ENCODE results near the gene ABCB8. TPM values are rescaled to one million over a fixed set of nuclear protein-coding genes. Genes with fewer than 3 reads are reported as not detected.

ABCB8 gene
- polyA plus RNA-seq, 4 donors: 15.5 to 34.4 (median 27.2) TPM

GRCh38 chr7:151082141-151083070 is 54.2 kb downstream of the ABCB8 start:
- DNase-seq (ENCODE audit: low read depth in 4 of 4, low spot score in 2 of 4): no peak

DNA sequence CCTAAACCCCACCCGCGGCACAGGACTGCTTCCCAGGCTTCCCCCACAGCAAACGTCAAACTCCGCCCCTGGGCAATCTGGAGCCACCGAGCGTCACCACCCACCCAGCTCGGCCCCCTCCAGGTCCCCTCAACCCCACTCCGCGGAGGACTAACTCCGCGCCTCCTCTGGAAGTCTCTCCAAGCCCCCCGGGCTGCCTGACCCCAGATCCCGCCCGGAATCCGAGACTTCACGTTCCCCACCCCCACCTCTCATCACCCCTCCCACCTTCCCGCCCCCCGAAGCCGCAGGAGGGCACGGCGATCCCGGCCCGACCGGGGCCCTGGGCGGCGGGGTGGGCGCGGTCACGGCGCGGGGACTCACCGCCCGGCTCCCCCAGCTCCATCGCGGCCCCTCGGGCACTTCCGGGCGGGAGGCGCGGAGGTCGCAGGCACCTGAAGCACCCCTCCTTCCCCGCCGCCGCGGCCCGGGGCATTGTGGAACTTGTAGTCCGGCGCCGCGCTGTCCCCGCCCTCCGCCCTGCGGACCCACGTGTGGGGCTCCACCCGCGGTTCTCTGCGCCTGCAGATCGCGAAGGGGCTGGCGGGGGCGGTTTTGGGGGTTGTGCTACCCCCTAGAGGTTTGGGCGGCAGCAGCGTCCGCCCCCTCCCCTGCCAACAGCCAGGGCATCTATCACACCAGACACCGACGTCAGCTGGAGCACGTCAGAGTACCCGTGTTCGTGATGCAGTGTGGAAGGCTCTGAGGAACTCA is 55.0 kb downstream of the ABCB8 start, which contains the start of gene TMUB1:
Gene TMUB1, minus strand, starts transcription at position 423 of the 753 bp plus-strand sequence. CDS start 930 bp downstream, outside the sequence.
- DNase-seq (ENCODE audit: low read depth in 4 of 4, low spot score in 2 of 4): no peak

- DNase-seq (ENCODE audit: low read depth in 4 of 4, low spot score in 2 of 4): no peak
Measured at GRCh38 chr7:151083824-151084160, 55.5 kb downstream of the ABCB8 start.

- DNase-seq (ENCODE audit: low read depth in 4 of 4, low spot score in 2 of 4): no peak
Measured at GRCh38 chr7:151085329-151085690, 57.1 kb downstream of the ABCB8 start.

DNA sequence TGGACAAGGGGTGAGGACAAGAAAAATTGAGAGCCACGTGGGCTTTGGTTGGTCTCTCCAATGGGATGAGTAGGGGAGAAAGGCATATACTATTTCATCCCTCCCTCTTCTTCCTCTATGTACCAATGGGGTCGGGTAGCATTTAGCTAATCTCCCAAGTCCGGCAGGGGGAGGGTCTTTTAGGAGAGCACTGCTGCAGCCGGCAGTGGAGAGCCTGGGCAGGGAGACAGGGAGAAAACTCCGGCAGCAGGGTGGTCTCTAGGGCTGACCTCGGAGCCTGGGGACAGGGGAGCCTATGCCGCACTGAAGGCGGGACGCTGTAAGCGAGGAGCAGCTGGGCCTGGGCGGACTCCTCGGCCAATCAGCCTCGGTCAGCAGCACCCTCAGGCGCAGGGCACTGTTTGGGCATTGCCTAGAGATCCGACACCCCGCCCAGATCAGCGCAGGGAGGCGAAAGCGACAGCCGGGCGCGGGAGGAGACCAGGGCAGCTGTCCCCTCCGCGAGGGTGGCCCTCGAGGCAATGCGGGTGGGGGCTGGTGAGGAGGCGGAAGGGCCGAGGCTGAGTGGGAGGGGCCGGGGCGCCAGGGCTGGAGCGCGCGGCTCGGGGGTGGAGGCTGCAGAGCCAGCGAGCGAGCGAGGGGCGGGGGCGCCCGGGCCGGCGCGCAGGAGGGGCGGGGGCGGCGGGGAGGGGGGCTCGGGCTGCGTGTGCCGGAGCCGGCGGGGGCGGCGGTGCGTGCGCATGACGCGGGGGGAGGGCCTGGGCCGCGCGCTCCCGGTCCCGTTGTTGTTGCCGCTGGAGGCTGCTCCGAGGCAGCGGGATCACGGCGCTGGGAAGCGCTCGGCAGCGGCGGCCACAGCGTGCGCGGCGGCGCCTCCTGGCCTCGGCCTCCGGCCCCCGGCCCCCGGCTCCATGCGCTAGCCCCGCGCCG is 57.7 kb downstream of the ABCB8 start, which contains the start of gene AGAP3:
Gene AGAP3, plus strand, starts transcription at position 785 of the 930 bp plus-strand sequence. CDS start 267 bp downstream, outside the sequence.
- peak in 1 of 4 donors; percentile 77 for DNase-seq (ENCODE audit: low read depth in 4 of 4, low spot score in 2 of 4)

GRCh38 chr7:151086802-151087244 is 58.6 kb downstream of the ABCB8 start:
- no peak for DNase-seq (ENCODE audit: low read depth in 4 of 4, low spot score in 2 of 4)

- no peak for DNase-seq (ENCODE audit: low read depth in 4 of 4, low spot score in 2 of 4)
Measured at GRCh38 chr7:151087245-151088018, 59.2 kb downstream of the ABCB8 start.

GRCh38 chr7:151088019-151088855 is 60.0 kb downstream of the ABCB8 start:
- DNase-seq (ENCODE audit: low read depth in 4 of 4, low spot score in 2 of 4): no peak

GRCh38 chr7:151088856-151089699 is 60.8 kb downstream of the ABCB8 start:
- no peak for DNase-seq (ENCODE audit: low read depth in 4 of 4, low spot score in 2 of 4)

DNA sequence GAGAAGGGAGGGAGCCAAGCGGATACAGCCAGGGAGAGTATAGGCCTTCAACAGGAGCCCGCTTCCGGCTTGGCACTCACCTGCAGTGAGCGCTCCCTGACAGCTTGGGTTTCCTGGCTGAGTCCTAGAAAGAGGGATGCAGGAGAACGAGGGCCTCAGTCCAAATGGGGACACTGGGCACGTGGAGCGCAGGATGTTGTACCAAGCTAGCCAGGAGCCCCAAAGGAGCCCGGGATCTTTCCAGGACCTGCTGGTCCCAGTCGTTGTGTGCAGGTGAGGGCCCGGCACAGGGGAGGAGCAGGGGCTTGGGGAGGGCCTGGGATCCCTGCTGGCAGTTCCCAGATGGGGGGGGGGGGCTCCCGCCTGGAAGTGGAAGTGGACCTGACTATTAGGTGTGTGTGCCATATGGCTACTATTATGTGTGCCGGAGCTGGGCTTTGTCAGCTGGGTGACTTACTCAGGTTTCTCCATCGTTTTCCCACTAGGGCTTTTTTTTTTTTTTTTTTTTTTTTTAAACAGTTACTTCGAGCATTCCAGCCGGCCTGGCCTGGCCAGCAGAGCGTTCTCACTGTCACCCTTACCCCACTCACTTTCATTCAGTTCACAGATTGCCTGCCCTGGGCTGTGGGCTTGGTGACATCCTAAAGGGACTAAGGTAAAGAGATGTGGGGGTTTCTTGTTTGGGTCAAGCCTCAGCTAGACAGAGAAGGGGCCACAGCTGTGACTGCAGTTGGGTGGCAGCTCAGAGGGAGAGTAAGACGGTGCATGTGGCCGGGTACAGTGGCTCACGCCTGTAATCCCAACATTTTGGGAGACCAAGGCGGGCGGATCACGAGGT is 61.9 kb downstream of the ABCB8 start:
- no peak for DNase-seq (ENCODE audit: low read depth in 4 of 4, low spot score in 2 of 4)

DNA sequence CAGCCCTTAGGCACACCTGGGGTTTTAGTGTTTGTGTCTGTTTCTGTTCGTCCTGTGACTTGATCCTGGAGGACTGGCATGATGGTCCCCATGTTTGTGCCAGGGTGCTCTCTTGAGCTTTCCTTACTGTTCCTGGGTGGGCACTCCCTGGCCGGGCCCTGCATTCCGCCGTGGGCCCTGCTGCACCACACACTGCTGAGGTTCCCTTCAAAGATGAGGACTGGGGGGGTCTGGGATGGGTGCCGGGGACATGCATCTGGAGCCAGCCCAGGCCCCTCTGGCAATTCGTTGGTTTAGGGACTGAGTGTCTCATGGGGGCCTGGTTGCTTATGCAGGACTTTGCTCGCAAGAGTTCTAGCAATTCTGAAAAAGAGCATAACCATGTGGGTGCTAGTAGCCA is 62.8 kb downstream of the ABCB8 start:
- DNase-seq (ENCODE audit: low read depth in 4 of 4, low spot score in 2 of 4): no peak

GRCh38 chr7:151091431-151091830 is 63.2 kb downstream of the ABCB8 start:
- DNase-seq (ENCODE audit: low read depth in 4 of 4, low spot score in 2 of 4): no peak

DNA sequence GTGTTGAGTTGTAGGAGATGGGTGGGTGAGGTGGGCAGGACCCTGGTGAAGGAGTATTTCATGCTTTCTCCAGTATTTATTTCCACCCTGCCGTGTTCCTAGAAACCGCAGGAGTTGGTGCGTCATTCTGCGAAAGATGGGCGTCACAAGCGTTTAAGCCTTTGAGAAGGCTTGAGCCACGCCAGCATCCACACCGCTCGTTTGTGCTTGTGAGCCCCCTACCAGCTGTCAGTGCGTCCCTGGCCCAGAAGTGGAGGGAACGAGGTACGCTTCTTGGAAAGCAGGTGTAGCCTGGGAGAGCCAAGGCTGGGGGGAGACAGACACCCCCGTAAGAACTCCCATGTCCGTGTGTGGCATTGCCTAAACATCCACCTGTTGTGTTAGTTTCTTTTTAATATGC is 63.7 kb downstream of the ABCB8 start:
- no peak for DNase-seq (ENCODE audit: low read depth in 4 of 4, low spot score in 2 of 4)

DNA sequence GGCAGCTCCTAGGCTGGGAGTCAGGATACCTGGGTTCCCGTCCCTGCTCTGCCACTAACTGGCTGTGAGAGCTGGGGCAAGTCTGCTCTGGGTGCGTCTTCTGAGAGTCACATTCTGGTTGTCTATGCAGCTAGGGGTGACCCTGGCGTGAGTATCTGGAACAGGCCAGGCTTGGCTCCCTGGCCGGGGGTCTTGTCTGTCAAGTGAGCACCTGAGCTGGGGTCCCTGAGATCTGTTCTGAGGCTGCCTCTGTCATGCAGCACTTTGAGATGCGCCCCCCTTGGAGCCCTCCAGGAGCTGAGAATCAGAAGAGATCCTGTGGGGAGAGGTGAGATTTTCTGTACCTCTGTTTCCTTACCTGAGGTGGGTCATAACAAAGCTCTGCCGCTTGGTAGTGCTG is 65.5 kb downstream of the ABCB8 start:
- DNase-seq (ENCODE audit: low read depth in 4 of 4, low spot score in 2 of 4): no peak

- no peak for DNase-seq (ENCODE audit: low read depth in 4 of 4, low spot score in 2 of 4)
Measured at GRCh38 chr7:151094675-151095074, 66.4 kb downstream of the ABCB8 start.

GRCh38 chr7:151095123-151095797 is 67.0 kb downstream of the ABCB8 start:
- no peak for DNase-seq (ENCODE audit: low read depth in 4 of 4, low spot score in 2 of 4)
